Stimulated activated CD8-positive, alpha-beta memory T cell treated with anti-CD3 and anti-CD28 coated beads, Interleukin-2, amount 100 ng/mL, for 1 hour (primary cell): ENCODE results near the gene ESYT3.

Experiments
- DNase-seq, 2 donors: peaks; one replicate each; pipeline ENCODE4 v3.0.0-alpha.2; 2020; ENCODE audit warnings: low read depth in 2 of 2

Gene ESYT3

GRCh38 chr3:138434276-138434874 lies at the start of gene ESYT3:
Gene ESYT3, plus strand, starts transcription at chr3:138434616. Its CDS starts 183 bp downstream, at chr3:138434799.
- no peak for DNase-seq

- no peak for DNase-seq
Observed at GRCh38 chr3:138384976-138385375, 49.4 kb upstream of the ESYT3 start.

GRCh38 chr3:138389144-138389601 lies 45.2 kb upstream of the ESYT3 start:
- DNase-seq = no peak

DNA sequence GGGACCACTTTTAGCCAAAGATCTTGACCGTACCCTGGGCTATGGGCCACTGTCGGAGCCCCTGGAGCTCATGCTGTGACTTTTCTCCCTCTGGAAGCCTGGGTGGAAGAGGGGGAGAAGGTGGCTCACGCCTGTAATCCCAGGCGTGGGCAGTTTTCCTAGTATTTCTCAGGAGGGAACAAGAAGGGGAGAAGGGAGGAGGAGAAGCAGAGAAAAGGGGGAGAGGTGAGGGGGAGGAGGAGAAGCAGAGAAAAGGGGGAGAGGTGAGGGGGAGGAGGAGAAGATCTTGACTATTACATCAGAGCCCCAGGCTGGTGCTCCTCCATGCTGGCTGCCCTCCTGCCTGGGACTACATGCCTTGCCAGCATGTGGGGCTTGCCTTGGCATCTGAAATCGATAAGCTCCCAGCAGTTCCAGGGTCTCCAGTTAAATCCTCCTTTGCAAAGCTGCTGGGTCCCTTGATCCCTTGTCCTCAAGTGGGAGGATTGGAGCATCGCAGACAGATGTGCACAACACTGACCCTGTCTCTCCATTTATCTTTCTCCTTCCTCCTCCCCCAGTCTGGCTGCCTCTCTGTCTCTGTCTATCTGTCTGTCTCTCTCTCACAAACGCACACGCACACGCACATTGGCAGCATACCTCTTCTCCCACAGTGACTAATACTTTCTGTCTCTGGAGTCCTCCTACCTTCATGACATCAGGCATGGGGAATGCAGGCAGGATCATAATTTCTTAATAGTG lies 44.4 kb upstream of the ESYT3 start:
- no peak for DNase-seq

DNA sequence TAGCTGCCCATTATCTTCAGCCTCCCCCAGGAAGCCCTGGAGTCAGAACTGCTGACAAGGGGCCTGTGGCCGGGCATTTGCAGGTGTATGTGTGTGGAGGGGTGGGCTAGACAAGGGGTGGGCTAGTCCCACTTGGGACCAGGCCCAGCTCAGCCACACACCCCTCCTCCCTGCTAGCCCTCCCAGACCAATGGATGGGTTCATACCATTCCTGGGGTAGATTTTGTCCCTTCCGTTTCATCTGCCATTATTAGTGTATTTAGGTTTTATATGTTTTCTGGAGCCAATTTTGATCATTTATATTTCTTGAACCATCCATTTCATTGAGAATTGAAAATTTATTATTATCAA lies 43.9 kb upstream of the ESYT3 start:
- DNase-seq = no peak

- no peak for DNase-seq
Observed at GRCh38 chr3:138394156-138394555, 40.3 kb upstream of the ESYT3 start.

DNA sequence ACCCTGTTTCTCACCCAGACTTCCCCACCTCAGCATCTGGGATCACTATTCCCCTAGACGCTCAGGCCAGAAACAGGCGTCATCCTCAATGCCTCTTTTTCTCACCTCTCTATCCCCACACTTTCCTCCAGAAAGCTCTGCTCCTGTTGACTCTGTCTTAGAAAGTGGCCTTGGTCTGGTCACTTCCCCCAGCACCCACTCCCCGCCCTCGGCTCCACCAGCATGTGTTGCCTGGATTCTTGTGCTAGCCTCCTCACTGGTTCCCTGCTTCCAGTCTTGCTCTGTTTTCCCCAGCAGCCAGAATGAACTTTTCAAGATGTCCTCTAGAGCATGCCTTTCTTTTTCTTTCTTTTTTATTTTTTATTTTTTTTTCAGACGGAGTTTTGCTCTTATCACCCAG lies 39.7 kb upstream of the ESYT3 start:
- no peak for DNase-seq

DNA sequence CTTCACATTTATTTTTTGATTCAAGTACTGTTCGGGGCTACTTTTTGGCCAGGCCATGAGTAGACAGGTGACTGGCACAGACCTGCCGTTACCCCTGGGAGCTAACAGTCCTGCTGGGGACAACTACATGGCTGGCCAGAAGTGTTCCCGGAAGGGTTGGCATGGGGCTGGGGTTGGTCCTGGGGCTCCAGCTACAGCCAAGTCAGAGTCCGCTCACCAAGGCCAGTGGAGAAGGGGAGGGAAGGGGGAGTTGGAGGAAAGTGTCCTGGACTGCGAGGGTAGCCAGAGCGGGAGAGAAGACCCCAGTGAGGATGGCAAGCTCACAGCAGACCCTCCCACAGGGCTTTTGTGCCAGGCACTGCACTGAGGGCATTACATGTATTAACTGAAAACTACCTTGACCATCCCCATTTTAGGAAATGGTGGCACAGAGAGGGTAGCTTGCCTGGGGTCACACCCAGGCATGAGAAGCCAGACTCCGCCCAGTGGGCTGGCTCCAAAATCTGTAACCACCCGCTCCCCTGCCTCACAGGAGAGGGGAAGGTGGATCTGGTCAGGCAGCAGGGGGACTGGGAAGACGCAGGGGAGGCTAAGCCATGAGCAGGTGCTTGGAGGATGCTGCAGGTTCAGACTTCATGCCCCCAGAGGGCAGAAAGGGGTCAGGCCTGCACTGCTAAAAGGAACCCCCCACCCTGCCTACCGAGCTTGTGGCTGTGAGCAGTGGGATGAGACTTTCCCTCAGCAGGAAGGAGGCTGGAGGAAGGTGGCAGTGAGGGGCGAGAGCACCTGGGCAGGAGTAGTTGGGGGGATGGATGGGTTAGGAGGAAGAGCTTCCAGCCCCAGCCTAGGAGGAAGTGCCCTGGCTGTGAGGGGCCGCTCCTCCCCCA lies 38.3 kb upstream of the ESYT3 start:
- DNase-seq = no peak

DNA sequence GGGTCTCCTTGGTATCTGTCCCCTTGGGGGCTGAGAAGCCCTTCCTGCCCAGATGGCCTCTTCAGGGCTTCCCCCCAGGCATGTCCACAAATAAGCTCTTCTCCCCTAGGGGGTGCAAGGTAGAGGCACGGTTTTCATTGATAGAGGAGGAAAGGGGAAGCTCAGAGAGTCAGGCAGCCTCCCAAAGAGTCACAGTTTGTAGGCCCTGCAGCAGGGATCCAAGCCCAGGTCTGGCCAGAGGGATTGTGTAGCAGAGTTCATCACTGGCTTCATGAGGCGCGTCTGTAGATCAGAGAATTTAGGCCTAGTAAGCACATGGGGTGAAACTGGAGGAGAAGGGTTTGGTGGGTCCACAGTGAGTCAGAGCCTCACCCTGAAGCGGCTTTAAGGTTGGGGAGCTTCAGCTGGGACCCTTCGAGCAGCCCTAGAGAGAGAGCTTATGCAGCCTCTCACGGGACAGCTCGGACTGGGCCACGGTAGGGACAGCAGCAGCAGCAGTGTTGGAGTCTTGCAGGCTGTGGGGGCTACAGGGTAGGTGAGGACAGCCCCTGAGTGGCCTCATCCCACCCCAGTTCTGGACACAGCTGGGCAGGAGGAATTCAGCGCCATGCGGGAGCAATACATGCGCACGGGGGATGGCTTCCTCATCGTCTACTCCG lies 37.5 kb upstream of the ESYT3 start:
- no peak for DNase-seq

- no peak for DNase-seq
Observed at GRCh38 chr3:138397983-138398382, 36.4 kb upstream of the ESYT3 start.

DNA sequence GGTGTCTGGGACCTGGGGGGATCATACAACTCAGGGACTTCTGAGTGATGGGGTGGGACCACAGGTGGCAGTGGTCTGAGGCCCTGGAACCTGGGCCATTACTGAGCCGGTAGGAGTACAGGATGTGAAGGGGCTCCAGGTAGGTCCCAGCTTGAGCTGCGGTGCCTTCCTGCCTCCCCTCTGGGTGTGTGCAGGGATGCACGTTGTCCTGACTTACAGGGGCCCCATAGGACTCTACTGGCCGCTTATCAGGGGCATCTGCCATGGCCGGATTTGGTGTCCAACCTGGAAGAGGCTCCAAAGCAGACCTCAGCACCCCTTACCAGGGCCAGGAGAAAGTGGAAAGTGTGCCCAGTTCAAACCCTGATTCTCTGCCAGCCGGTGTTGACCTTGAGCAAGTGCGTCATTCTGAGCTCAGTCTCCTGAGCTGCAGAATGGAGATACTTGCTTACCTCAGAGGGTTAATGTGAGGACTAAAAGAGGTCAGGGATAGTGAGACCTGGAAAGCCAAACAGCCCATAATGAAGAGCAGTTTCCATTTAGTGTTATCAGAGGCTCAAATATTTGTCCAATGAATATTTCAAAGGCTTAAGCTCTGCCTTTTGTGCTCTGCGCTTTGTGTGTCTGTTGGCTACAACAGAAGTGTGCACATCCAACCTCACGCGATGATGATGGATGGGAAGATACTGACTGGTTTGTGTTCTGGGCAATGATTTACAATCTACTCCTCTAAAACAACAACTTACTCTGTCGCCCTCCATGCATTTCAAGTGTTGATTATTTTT lies 35.4 kb upstream of the ESYT3 start:
- no peak for DNase-seq

DNA sequence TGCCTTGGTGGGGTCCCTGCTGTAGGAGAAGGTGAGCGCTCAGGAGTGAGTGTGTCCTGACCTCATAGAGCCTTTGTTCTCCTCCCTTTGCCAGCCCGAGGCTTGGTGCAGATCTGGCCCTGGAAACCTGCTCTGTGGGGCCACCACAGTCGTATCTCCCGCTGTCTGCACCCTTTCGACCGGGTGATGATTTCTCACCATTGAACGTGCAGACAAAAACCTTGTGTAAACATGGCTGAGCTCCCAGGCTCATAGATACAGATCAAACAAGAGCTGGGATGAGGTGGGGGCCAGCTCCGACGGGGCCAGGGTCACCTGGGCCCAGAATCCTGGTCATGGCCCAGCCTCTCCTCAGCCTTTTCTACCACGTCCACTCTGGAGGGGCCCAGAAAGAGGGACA lies 34.6 kb upstream of the ESYT3 start:
- no peak for DNase-seq

DNA sequence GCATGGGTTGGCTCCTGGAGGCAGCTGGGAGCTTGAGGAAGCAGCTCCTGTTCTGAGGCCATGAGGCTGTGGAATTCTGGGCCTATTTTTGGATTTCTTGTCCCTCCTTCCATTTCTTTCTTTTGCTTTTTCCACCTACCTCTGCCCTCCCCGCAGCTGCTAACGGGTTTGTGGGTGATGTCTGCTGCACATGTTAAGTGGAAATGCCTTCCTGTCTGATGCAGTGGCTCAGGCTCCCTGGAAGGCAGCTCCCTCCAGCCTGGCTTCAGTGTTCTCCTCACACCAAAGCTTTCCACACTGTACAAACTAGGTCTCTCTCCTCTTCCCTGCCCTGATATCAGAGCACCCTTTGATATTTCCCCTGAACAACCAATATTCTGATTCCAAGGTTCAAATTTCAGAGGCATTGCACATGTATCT lies 33.8 kb upstream of the ESYT3 start:
- DNase-seq = no peak

- no peak for DNase-seq
Observed at GRCh38 chr3:138401834-138402233, 32.6 kb upstream of the ESYT3 start.

GRCh38 chr3:138404121-138404520 lies 30.3 kb upstream of the ESYT3 start:
- DNase-seq = no peak

DNA sequence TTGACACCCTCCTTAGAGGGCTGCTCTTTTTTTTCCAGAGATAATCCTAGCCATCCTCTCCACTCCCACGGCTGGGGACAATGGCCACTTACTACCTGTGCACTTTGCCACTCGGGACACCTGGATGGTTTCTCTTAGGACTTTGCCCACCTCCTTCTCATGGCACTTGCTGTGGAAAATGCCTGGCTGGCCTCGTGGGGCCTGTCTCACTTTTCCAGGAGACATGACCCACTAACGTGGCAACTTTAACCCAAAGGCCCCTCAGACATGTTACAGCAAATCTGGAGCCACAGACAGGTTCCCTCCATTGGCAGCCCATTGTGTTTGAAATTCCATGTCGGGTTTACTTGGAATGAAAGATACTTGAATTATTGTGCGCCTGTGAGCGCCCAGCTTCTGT lies 29.4 kb upstream of the ESYT3 start:
- DNase-seq = no peak

- no peak for DNase-seq
Observed at GRCh38 chr3:138405486-138405885, 28.9 kb upstream of the ESYT3 start.

GRCh38 chr3:138406606-138407005 lies 27.8 kb upstream of the ESYT3 start:
- no peak for DNase-seq

DNA sequence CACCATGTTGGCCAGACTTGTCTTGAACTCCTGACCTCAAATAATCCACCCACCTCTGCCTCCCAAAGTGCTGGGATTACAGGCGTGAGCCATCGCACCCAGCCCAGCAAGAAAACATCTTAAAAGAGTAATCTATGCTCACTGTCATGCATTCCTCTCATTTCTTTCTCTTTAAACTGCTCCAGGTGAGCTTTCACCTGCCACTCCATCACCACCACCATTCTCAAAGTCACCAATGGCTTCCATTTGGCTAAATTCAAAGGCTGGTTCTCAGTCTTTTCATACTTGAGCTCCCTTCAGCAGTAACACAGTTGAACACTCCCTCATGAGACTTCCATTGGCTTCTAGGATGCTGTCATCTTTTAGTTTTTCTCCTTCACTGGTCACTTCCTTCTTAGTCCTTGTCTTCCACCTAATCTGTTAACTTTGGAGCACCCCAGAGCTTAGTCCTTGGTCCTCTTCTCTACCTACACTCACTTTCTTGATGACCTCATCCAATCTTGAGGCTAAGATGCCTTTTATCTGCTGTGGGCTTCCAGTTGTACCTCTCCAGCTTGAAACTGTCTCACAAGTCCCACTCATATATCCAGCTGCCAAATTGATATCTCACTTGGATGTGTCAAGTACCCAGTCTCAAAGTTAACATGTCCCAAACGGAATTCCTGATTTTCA lies 27.0 kb upstream of the ESYT3 start:
- DNase-seq = no peak

DNA sequence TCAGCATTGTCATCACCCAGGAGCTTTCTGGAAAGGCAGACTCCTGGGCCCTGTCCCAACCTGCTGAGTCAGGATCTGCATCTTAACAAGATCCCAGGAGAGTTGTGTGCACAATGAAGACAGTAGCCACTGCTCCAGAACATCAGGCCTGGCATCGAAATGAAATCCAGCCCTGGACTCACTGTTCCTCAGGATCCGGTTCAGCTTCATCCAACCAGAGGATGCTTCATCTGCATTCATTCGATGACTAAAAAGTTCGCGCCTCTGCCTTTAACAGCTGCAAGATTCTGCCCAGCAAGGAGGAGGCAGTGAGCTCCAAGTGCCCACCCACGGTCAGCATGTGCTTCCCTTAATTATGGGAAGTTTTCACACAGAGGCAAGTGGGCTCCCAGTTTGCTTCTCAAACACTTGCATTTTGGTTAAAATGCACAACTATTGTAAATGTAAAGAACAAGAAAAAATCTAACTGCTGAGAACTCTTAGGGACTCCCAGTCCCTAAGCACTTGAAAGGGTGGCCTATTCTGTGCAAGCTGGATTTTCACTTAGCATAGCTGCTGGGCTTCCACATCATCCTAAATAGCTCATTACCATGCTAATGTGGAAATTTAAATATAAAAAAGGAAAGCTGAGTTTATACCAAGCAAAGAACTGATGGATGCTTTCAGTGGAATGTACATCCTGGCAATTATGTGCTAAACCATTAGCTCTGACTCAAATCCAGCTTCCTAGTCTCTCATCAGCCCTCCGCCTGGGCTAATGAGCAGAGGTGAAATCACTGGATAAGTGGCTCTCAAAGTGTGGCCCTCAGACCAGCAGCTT lies 25.5 kb upstream of the ESYT3 start:
- no peak for DNase-seq
